OCI-LY7 (cell line): ENCODE measurements around the gene DGLUCY.

ENCODE experiments used
- EZH2phosphoT487 ChIP-seq: fragments of 200-600 bp; sonication (generic); IDR thresholded peaks from 2 replicates; pipeline ENCODE4 v1.6.1; 2018; ENCODE audit warnings: low read depth, borderline replicate concordance, mild to moderate bottlenecking, mixed run types, antibody characterized with exemption, low read length, moderate library complexity, mixed read lengths
- TF ChIP-seq, protein P1 (sequence below): fragments of 200-600 bp; sonication (generic); conservative IDR thresholded peaks from 2 replicates; pipeline ENCODE4 v1.5.1; 2014; ENCODE audit warnings: mild to moderate bottlenecking, antibody characterized with exemption, low read length, moderate library complexity, mixed read lengths

DNA sequence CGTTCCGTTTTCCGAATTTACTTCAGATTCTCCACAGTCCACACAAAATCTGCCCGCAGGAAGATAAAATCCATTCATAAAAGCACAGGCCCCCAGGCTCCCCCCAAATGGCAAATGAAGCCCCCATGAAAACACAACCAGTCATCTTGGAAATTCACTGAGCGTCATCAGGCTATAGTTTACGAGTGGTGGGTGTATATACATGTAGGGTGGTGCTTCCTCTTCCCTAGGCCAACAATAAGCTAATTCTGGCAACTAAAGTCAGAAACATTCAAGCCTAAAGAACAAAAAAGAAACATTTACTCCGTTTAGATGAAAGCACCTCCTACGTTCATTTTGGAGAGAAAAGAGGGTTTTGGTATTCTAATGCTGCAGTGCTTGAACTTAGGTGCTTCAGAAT, 124.8 kb downstream of the DGLUCY start:
- TF ChIP-seq, protein P1, sequence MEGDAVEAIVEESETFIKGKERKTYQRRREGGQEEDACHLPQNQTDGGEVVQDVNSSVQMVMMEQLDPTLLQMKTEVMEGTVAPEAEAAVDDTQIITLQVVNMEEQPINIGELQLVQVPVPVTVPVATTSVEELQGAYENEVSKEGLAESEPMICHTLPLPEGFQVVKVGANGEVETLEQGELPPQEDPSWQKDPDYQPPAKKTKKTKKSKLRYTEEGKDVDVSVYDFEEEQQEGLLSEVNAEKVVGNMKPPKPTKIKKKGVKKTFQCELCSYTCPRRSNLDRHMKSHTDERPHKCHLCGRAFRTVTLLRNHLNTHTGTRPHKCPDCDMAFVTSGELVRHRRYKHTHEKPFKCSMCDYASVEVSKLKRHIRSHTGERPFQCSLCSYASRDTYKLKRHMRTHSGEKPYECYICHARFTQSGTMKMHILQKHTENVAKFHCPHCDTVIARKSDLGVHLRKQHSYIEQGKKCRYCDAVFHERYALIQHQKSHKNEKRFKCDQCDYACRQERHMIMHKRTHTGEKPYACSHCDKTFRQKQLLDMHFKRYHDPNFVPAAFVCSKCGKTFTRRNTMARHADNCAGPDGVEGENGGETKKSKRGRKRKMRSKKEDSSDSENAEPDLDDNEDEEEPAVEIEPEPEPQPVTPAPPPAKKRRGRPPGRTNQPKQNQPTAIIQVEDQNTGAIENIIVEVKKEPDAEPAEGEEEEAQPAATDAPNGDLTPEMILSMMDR: no peak
- no peak for TF ChIP-seq EZH2phosphoT487
